GM21367 (cell line): Measurements from ENCODE around the gene LONP2.
"Not testable (repeated sequence)": the region's sequence is repeated elsewhere in the genome, so short reads cannot be mapped to it uniquely, and the experiment has no call there.

Experiments used
- ATAC-seq: cut with Tn5 transposase; IDR thresholded peaks from one replicate; pipeline ENCODE4 v1.9.1; 2021; ENCODE audit not compliant: unreplicated experiment

LONP2 gene

GRCh38 chr16:48284772-48285409 is 40.8 kb downstream of the LONP2 start:
- ATAC-seq: no peak

- no peak for ATAC-seq
Observed at GRCh38 chr16:48287239-48287638, 43.1 kb downstream of the LONP2 start.

GRCh38 chr16:48291303-48291702 is 47.2 kb downstream of the LONP2 start:
- ATAC-seq: no peak

GRCh38 chr16:48291754-48292153 is 47.7 kb downstream of the LONP2 start:
- ATAC-seq: no peak

GRCh38 chr16:48292452-48292851 is 48.4 kb downstream of the LONP2 start:
- no peak for ATAC-seq

- ATAC-seq: no peak
Observed at GRCh38 chr16:48294724-48295123, 50.6 kb downstream of the LONP2 start.

- ATAC-seq: no peak
Observed at GRCh38 chr16:48295488-48296281, 51.6 kb downstream of the LONP2 start.

GRCh38 chr16:48299471-48299870 is 55.4 kb downstream of the LONP2 start:
- no peak for ATAC-seq

GRCh38 chr16:48300391-48300856 is 56.3 kb downstream of the LONP2 start:
- ATAC-seq: no peak

GRCh38 chr16:48308535-48308934 is 64.4 kb downstream of the LONP2 start:
- no peak for ATAC-seq

GRCh38 chr16:48310908-48311641 is 67.0 kb downstream of the LONP2 start:
- no peak for ATAC-seq

GRCh38 chr16:48313905-48314304 is 69.8 kb downstream of the LONP2 start:
- ATAC-seq: not testable (repeated sequence)

GRCh38 chr16:48317026-48317425 is 72.9 kb downstream of the LONP2 start:
- ATAC-seq: no peak

- no peak for ATAC-seq
Observed at GRCh38 chr16:48317614-48318315, 73.7 kb downstream of the LONP2 start.

- no peak for ATAC-seq
Observed at GRCh38 chr16:48318630-48319029, 74.5 kb downstream of the LONP2 start.

GRCh38 chr16:48321317-48322036 is 77.4 kb downstream of the LONP2 start:
- no peak for ATAC-seq

- no peak for ATAC-seq
Observed at GRCh38 chr16:48323783-48324775, 80.0 kb downstream of the LONP2 start.

- no peak for ATAC-seq
Observed at GRCh38 chr16:48326915-48327314, 82.8 kb downstream of the LONP2 start.

GRCh38 chr16:48329138-48329537 is 85.0 kb downstream of the LONP2 start:
- ATAC-seq: no peak
